LNCAP (cell line): ENCODE data around the gene ZFHX3.

ENCODE experiments used
- TF ChIP-seq, protein P1 (sequence below): fragments of 450-650 bp; IDR thresholded peaks from 2 replicates; pipeline ENCODE4 v1.5.1; 2017; ENCODE audit warnings: mild to moderate bottlenecking

ZFHX3 gene

DNA sequence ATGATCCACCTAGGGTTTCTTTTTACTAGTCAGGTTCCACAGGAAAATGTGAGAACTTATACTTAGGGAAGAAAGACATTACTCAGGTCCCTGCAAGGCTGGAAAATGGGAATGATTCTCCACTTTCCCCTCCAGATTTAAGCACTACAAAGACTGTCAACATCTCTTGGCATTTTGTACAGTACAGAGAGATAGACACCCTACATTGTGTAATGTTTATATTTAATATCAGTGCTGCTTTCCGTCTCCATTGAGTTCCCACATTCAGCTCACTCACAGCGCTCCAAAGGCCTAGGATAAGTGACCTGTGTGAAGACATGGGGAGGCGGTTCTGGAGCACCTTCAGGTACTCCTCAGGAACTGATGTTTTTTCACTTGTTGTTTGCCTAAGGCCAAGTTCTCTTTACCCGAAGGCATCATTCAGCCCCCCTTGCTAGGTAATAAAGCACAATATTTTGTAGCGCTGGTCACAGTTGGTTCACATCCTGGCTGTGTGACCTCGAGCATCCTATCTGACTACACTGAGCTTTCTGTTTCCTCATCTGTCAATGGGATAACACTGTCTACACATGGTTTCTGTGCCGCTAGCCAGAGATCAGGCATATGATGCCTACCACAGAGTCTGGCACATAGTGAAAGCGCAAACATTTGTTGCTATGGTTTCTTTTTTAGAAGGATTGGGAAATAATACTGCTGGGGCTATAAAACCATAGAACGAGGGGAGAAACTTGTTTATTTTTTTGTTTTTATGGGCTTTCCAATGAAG lies 226.6 kb downstream of the ZFHX3 start:
- TF ChIP-seq, protein P1, sequence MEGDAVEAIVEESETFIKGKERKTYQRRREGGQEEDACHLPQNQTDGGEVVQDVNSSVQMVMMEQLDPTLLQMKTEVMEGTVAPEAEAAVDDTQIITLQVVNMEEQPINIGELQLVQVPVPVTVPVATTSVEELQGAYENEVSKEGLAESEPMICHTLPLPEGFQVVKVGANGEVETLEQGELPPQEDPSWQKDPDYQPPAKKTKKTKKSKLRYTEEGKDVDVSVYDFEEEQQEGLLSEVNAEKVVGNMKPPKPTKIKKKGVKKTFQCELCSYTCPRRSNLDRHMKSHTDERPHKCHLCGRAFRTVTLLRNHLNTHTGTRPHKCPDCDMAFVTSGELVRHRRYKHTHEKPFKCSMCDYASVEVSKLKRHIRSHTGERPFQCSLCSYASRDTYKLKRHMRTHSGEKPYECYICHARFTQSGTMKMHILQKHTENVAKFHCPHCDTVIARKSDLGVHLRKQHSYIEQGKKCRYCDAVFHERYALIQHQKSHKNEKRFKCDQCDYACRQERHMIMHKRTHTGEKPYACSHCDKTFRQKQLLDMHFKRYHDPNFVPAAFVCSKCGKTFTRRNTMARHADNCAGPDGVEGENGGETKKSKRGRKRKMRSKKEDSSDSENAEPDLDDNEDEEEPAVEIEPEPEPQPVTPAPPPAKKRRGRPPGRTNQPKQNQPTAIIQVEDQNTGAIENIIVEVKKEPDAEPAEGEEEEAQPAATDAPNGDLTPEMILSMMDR: no peak

DNA sequence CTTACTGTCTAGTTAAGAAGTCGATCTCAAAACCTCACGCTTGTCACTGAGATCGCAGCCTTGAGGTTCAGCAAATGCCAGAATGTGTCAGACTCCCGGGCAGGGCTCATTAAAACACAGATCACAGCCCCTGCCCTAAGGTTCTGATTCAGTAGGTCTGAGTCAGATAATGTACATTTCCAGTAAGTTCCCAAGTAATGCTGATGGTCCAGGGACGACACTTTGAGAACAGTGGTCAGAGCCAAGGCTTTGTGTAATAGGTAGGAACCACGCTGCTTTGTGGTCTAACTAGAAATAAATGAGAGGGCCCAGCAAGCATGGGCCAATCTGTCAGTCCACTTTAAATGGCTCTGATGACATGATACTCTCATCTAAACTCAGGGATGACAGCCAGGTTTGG lies 228.6 kb downstream of the ZFHX3 start:
- TF ChIP-seq, protein P1: no peak

DNA sequence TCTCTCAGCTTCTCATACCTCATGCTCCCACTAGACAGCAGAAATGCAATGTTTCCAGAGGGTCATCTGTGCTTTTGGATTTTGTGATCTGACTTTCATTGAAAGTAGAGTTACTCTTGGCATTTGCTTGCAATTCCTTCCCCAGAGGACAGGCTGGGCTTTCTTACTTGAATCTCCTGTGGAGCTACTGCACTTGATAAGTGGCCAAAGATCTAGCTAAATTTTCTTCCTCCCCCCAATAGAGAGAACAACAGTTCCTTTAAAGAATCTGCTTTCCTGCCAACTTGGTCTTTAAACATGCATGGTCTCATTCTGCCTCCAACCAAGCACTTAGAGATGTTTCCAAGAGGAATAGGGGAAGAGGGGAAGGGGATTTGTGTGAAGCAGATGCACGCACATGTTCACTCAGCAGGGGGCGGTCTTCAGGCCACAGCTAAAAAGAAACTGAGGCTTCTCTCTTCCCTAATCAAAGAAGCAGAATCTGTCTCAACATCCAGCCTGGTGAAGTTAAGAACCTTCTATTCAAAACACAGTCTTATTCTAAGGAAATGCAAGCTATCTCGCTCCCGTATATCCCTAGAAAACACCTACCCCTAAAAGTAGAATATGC lies 229.6 kb downstream of the ZFHX3 start:
- TF ChIP-seq, protein P1: no peak

DNA sequence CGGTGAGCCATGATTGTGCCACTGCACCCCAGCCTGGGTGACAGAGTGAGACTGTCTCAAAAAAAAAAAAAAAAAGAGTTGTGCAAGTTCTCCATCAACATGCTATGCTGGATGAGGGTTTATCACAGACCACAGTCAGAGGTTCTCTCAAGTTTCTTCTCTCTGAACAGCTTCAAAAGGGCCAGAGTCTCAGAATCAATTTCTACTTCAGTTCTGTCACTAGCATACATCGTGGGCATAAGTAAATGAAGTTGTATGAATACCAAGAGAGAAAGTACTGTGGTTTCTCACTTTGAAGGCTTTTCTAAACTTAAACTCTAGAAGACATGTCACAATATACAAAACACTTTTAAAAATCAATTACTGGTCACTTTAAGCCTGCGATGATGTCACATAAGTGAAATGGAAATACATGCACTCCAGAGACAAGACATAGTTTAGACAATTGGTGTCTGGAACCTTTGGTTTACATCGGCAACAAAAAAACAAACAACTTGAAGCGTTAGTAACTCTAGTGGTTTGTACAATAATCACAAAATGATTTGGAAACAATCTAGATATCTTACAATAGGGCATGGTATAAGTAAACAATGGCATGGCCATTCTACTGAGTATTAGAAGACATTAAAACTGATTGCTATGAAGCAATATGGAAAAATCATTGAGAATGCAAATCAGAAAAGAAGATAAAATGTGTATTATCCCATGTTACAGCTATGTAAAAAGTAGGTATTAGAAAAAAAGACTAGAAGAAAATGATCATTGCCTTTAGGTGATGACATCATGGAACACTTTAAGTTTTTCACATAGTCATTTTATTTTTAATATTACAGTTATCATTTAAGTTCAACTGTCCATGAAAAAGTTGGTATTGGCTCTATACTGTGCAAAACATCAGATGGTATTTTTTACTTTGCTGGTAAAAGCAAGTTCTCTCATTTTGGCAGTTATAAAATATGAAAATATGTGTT lies 232.3 kb downstream of the ZFHX3 start:
- TF ChIP-seq, protein P1: no peak

DNA sequence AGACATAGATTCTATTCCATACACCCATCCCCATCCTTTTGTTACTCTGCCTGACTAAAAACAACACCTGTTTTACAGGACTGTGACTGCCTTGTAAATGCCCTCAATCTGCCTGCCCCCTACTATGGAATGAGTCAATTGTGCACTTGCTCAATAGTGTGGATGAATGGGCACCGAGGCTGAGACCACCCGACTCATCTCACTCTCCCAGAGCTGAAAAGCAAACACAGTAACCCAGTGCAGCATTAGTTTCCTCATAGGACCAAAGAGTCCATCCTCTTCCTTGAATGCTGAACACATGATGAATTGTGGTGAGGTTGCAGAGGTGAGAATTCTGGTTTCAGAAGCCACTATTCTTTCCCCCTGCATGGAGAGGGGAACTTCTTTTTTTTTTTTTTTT lies 233.7 kb downstream of the ZFHX3 start:
- TF ChIP-seq, protein P1: no peak

DNA sequence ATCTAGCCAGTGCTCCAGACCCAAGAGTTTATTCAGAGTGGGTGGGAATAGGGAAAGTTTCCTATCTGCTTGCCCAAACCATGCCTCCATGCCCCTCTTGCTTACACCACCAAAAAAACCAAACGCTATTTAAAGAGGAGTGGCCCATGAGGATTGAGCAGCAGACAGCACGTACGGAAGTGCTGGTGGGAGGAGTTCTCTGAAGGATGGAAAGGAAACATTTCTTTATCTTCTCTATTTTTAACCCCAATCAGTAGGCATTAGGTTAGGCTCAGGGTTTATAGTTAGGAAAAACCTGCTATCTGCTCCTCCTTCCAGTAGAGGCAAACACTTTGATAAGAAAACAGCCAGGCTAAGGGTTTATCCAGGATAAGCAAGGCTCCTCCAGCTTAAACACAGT lies 235.3 kb downstream of the ZFHX3 start:
- TF ChIP-seq, protein P1: no peak

DNA sequence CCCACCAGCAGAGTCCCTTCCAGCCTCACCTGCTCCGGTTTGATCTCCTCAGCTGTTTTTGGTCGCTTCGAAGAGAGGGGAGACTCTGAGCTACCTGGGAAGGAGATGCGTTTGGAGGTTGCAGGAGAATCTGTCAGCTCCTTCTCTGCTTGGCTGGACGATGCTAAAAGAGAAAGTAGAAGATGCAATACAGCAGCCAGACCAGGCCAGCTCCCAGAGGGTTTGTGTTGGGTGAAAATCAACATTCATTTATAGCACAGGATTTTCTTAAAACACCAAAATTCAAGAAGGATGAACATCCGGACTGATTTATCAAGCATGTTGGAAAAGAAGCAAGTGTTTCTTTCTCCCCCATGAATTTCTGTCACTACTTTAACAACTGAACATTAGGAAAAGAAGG lies 236.1 kb downstream of the ZFHX3 start:
- TF ChIP-seq, protein P1: no peak
